CD4-positive, alpha-beta T cell (primary cell): ENCODE measurements around the gene LCE1E. TPM values are rescaled to one million over a fixed set of nuclear protein-coding genes. Genes with fewer than 3 reads are reported as not detected.

Source experiments
- ATAC-seq: fragments of 200-7000 bp; cut with Tn5 transposase; one replicate; pipeline ENCODE4 v1.10.0; 2022; ENCODE audit warnings: mild to moderate bottlenecking; ENCODE audit not compliant: poor library complexity
- CTCF ChIA-PET: fragments of 350-600 bp; sonication (Branson Sonifier 250); formaldehyde crosslinking; loops from one replicate; lab custom pipeline; 2021; ENCODE audit warnings: antibody characterized with exemption, inconsistent platforms; lab: Charles Lee
- POLR2A ChIA-PET: fragments of 350-600 bp; sonication (Branson Sonifier 250); formaldehyde crosslinking; loops from one replicate; lab custom pipeline; 2021; ENCODE audit warnings: antibody characterized with exemption, inconsistent platforms; lab: Charles Lee
- DNase-seq, 14 experiments: peaks; one replicate each; pipeline ENCODE4 v3.0.0-alpha.2; 2013 to 2020; ENCODE audit warnings: mixed read lengths in 2 of 14
- H3K27ac ChIP-seq, 2 donors: one replicate each; pipeline versions ENCODE4 v1.5.1 to v1.7.0; 2013; ENCODE audit warnings: low read length in 2 of 2, low read depth in 1 of 2, mild to moderate bottlenecking in 1 of 2
- H3K27me3 ChIP-seq, 2 experiments: 1 replicate in 1 of 2; 2 replicates in 1 of 2; pipeline versions ENCODE4 v1.6.1 to v1.7.0; 2013; ENCODE audit warnings: low read length in 2 of 2, control low read depth in 1 of 2, mild to moderate bottlenecking in 1 of 2, moderate library complexity in 1 of 2; ENCODE audit not compliant: insufficient read depth in 2 of 2, control insufficient read depth in 1 of 2
- H3K36me3 ChIP-seq: one replicate; pipeline ENCODE4 v1.6.1; 2013; ENCODE audit warnings: low read length, control low read depth; ENCODE audit not compliant: insufficient read depth
- H3K4me1 ChIP-seq: one replicate; pipeline ENCODE4 v1.6.1; 2013; ENCODE audit warnings: low read length, control low read depth; ENCODE audit not compliant: insufficient read depth
- H3K4me3 ChIP-seq: one replicate; pipeline ENCODE4 v1.5.1; 2013; ENCODE audit warnings: mild to moderate bottlenecking, low read length, moderate library complexity
- H3K9me3 ChIP-seq, 2 experiments: 1 replicate in 1 of 2; 2 replicates in 1 of 2; pipeline versions ENCODE4 v1.6.1 to v1.7.0; 2013; ENCODE audit warnings: low read length in 2 of 2, mild to moderate bottlenecking in 2 of 2, control low read depth in 1 of 2, moderate library complexity in 1 of 2; ENCODE audit not compliant: control insufficient read depth in 1 of 2, insufficient read depth in 1 of 2
- H3K27ac Mint-ChIP-seq: one replicate; pipeline ENCODE4 v1.8.0; 2020; ENCODE audit warnings: mixed read lengths
- H3K27me3 Mint-ChIP-seq: one replicate; pipeline ENCODE4 v1.8.0; 2021; ENCODE audit warnings: mixed read lengths
- H3K36me3 Mint-ChIP-seq: one replicate; pipeline ENCODE4 v1.8.0; 2021; ENCODE audit warnings: low read depth, mixed read lengths
- H3K4me1 Mint-ChIP-seq: one replicate; pipeline ENCODE4 v1.8.0; 2021; ENCODE audit warnings: low read depth, mixed read lengths
- H3K4me3 Mint-ChIP-seq: one replicate; pipeline ENCODE4 v1.8.0; 2020; ENCODE audit warnings: mild to moderate bottlenecking, mixed read lengths
- H3K9me3 Mint-ChIP-seq: one replicate; pipeline ENCODE4 v1.8.0; 2020; ENCODE audit warnings: mixed read lengths
- intact Hi-C, 2 experiments: fragments of 100-400 bp; cut with DNase I in 1 of 2; cut with micrococcal nuclease in 1 of 2; formaldehyde crosslinking; loops; one replicate each; pipeline versions ENCODE4 v1.15.1 to v1.9.0; 2023 to 2025; cut with DNase I, micrococcal nuclease
- total RNA-seq, 174 experiments: library from RNA in 2 of 174; stranded (reverse) in 2 of 174; gene quantifications; one replicate each; pipeline ENCODE4 v1.2.3 and lab custom pipeline; 2021 to 2026
- TF ChIP-seq, protein P1 (sequence below): fragments of 200-600 bp; IDR thresholded peaks from one replicate; pipeline ENCODE4 v1.8.0; 2022; ENCODE audit warnings: antibody characterized with exemption, mild to moderate bottlenecking

The LCE1E gene
- total RNA-seq, 2 experiments from 2014 or later, result not detected

DNA sequence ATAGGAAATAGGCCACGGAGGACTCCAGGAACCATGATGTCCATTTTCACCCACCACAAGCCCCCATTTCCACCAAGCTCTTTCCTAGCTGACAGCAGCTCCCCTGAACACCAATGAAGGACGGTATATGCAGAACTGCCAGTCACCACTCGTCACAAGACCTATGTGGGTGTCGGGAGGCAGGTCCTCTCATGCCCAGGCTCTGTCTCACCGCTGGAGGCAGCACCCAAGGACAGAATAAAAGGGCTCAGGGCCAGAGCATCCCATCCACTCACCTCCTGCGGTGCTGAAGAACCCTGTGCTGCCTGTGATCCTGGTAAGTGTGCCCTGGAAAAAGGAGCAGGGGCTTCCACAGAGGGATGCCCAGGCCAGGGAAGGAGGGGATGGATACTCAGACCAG is 11.2 kb upstream of the LCE1E start, which contains the start of gene LCE1F:
LCE1F (plus strand) TSS at position 266 of the 400 bp plus-strand sequence. CDS start 1,232 bp downstream, outside the sequence.
- intact Hi-C loops, result no loop called here
- Histone ChIP-seq H3K27ac (no peak within 1 kb of the TSS), H3K36me3 (no peaks in the 10 kb centered on the region), H3K27me3 (peaks cover 3 to 9% of the 10 kb centered on the region in 2 experiments), H3K4me3 (no peak within 1 kb of the TSS), H3K4me1 (no peaks in the 10 kb centered on the region), H3K9me3 (no peaks in the 10 kb centered on the region)
- no peak within 1 kb of the TSS for H3K4me3 Mint-ChIP-seq
- DNase-seq (no peak), ATAC-seq (no peak)
- TF ChIP-seq, protein P1, sequence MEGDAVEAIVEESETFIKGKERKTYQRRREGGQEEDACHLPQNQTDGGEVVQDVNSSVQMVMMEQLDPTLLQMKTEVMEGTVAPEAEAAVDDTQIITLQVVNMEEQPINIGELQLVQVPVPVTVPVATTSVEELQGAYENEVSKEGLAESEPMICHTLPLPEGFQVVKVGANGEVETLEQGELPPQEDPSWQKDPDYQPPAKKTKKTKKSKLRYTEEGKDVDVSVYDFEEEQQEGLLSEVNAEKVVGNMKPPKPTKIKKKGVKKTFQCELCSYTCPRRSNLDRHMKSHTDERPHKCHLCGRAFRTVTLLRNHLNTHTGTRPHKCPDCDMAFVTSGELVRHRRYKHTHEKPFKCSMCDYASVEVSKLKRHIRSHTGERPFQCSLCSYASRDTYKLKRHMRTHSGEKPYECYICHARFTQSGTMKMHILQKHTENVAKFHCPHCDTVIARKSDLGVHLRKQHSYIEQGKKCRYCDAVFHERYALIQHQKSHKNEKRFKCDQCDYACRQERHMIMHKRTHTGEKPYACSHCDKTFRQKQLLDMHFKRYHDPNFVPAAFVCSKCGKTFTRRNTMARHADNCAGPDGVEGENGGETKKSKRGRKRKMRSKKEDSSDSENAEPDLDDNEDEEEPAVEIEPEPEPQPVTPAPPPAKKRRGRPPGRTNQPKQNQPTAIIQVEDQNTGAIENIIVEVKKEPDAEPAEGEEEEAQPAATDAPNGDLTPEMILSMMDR, result no peak
- ChIA-PET CTCF (no interaction called here), POLR2A (no interaction called here)
- H3K27me3 Mint-ChIP-seq, result peaks cover 60% of the 10 kb centered on the region
- H3K4me1 Mint-ChIP-seq, result no peaks in the 10 kb centered on the region
- H3K27ac Mint-ChIP-seq, result no peak within 1 kb of the TSS
- no peaks in the 10 kb centered on the region for H3K36me3 Mint-ChIP-seq
- H3K9me3 Mint-ChIP-seq, result peaks cover 3% of the 10 kb centered on the region

DNA sequence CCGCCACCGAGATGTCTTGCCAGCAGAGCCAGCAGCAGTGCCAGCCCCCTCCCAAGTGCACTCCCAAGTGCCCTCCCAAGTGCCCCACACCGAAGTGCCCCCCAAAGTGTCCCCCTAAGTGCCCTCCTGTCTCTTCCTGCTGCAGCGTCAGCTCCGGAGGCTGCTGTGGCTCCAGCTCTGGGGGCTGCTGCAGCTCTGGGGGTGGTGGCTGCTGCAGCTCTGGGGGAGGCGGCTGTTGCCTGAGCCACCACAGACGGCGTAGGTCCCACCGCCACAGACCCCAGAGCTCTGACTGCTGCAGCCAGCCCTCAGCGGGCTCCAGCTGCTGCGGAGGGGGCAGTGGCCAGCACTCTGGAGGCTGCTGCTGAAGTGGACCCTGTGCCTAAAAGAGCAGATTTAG is 9.7 kb upstream of the LCE1E start:
- ChIA-PET CTCF (no interaction called here), POLR2A (no interaction called here)
- no peak overlapping the region for H3K27ac Mint-ChIP-seq
- H3K4me3 Mint-ChIP-seq, result no peak overlapping the region
- H3K9me3 ChIP-seq, result no peaks in the 10 kb centered on the region
- H3K9me3 Mint-ChIP-seq, result peaks cover 3% of the 10 kb centered on the region
- H3K4me1 ChIP-seq, result no peaks in the 10 kb centered on the region
- no peak overlapping the region for H3K27ac ChIP-seq
- intact Hi-C loops, result no loop called here
- TF ChIP-seq, protein P1, result no peak
- H3K27me3 Mint-ChIP-seq, result peaks cover 67% of the 10 kb centered on the region
- H3K36me3 ChIP-seq, result no peaks in the 10 kb centered on the region
- ATAC-seq, result no peak
- no peaks in the 10 kb centered on the region for H3K36me3 Mint-ChIP-seq
- peaks cover 3 to 9% of the 10 kb centered on the region in 2 experiments for H3K27me3 ChIP-seq
- H3K4me1 Mint-ChIP-seq, result no peaks in the 10 kb centered on the region
- DNase-seq, result no peak
- H3K4me3 ChIP-seq, result no peak overlapping the region

DNA sequence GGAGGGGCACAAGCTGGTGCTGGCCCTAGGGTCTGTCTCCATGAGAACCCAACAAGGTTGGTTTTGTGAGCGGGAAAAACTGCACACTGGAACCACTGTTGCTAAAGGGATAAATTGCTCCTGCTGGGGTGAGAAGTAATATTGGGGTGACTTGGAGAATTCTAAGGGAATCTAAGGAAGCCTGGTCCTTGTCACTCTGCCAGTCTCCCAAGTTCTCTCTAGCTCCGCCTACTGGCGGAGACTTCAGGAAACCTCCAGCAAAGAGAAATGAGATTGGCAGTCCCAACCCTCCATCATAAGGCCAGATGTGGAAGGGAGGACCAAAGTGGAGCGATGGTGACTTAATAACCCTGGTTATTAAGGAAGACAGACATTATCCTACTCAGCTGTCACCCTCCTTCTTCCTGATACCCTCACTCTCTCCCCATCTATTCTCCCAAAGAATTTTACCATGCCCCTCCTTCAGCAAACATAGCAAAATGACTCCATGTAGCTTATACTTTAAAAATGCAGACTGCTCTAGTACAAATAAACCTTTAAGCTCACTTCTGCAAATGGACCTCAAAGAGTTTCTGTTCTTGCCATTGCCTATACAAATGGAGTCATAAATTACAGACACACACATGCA is 8.4 kb upstream of the LCE1E start:
- no peaks in the 10 kb centered on the region for H3K36me3 Mint-ChIP-seq
- CTCF ChIA-PET, result no interaction called here
- no peak overlapping the region for H3K4me3 Mint-ChIP-seq
- H3K9me3 ChIP-seq, result no peaks in the 10 kb centered on the region
- H3K4me3 ChIP-seq, result no peak overlapping the region
- intact Hi-C loops, result no loop called here
- TF ChIP-seq, protein P1, result no peak
- no peaks in the 10 kb centered on the region for H3K4me1 ChIP-seq
- no peak overlapping the region for H3K27ac ChIP-seq
- DNase-seq (no peak), ATAC-seq (no peak)
- peaks cover 3% of the 10 kb centered on the region for H3K9me3 Mint-ChIP-seq
- H3K4me1 Mint-ChIP-seq, result no peaks in the 10 kb centered on the region
- H3K27me3 Mint-ChIP-seq, result peaks cover 64% of the 10 kb centered on the region
- H3K27ac Mint-ChIP-seq, result no peak overlapping the region
- no peaks in the 10 kb centered on the region for H3K36me3 ChIP-seq
- POLR2A ChIA-PET, result no interaction called here
- peaks cover 3 to 9% of the 10 kb centered on the region in 2 experiments for H3K27me3 ChIP-seq
